HG02973 (cell line): ENCODE data around the gene TNS3.

Experiments
- ATAC-seq: cut with Tn5 transposase; IDR thresholded peaks from one replicate; pipeline ENCODE4 v1.9.1; 2021; ENCODE audit warnings: moderate library complexity; ENCODE audit not compliant: unreplicated experiment

The TNS3 gene

GRCh38 chr7:47335557-47336471 is 246.1 kb downstream of the TNS3 start:
- ATAC-seq, result no peak

- ATAC-seq, result no peak
These were observed 246.8 kb downstream of the TNS3 start for GRCh38 chr7:47335071-47335470.

- no peak for ATAC-seq
These were observed 248.0 kb downstream of the TNS3 start for GRCh38 chr7:47333959-47334358.

GRCh38 chr7:47333554-47333887 is 248.4 kb downstream of the TNS3 start:
- no peak for ATAC-seq

GRCh38 chr7:47332681-47333553 is 249.0 kb downstream of the TNS3 start:
- ATAC-seq, result no peak

- no peak for ATAC-seq
These were observed 249.7 kb downstream of the TNS3 start for GRCh38 chr7:47332213-47332612.

GRCh38 chr7:47331179-47331565 is 250.7 kb downstream of the TNS3 start:
- ATAC-seq, result no peak

GRCh38 chr7:47330561-47331178 is 251.2 kb downstream of the TNS3 start:
- no peak for ATAC-seq

- no peak for ATAC-seq
These were observed 251.9 kb downstream of the TNS3 start for GRCh38 chr7:47330026-47330425.

- ATAC-seq, result no peak
These were observed 252.5 kb downstream of the TNS3 start for GRCh38 chr7:47329320-47329926.

- ATAC-seq, result no peak
These were observed 253.3 kb downstream of the TNS3 start for GRCh38 chr7:47328392-47329319.

GRCh38 chr7:47327698-47328391 is 254.1 kb downstream of the TNS3 start:
- ATAC-seq, result no peak

- ATAC-seq, result no peak
These were observed 254.6 kb downstream of the TNS3 start for GRCh38 chr7:47327346-47327697.

GRCh38 chr7:47326808-47327207 is 255.1 kb downstream of the TNS3 start:
- ATAC-seq, result no peak

- no peak for ATAC-seq
These were observed 255.7 kb downstream of the TNS3 start for GRCh38 chr7:47326220-47326619.

GRCh38 chr7:47325337-47325736 is 256.6 kb downstream of the TNS3 start:
- no peak for ATAC-seq

GRCh38 chr7:47323904-47324303 is 258.0 kb downstream of the TNS3 start:
- ATAC-seq, result no peak

GRCh38 chr7:47322731-47323130 is 259.2 kb downstream of the TNS3 start:
- ATAC-seq, result no peak

GRCh38 chr7:47320296-47320695 is 261.6 kb downstream of the TNS3 start:
- ATAC-seq, result no peak
